Measurements from ENCODE around the gene CYB561A3. TPM values are rescaled to one million over a fixed set of nuclear protein-coding genes. Genes with fewer than 3 reads are reported as not detected.

The CYB561A3 gene
- total RNA-seq, 4 donors from 2014 or later: 68.1 to 157 (median 93.6) TPM

DNA sequence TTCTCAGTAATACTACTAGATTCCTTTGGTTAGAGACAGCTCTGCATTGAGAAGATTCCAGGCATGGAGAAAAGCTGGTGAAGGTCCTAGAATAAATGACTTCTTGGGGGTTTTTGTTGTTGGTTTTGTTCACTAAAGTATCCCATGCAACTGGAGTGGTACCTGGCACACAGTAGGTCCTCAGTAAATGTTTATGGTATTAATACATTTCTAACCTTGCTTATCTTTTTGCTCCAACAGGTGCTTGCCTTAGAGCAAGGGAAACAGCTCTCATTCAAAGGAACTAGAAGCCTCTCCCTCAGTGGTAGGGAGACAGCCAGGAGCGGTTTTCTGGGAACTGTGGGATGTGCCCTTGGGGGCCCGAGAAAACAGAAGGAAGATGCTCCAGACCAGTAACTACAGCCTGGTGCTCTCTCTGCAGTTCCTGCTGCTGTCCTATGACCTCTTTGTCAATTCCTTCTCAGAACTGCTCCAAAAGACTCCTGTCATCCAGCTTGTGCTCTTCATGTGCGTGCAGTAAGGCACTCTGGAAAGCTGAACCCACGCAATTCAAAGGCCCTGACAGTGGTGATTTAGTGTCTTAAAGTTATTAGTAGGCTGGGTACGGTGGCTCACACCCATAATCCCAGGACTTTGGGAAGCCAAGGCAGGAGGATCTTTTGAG is 2.5 kb upstream of the CYB561A3 start:
- intact Hi-C loops (cut with DNase I; ENCODE audit: low total_unique reads) (no loop called here), in situ Hi-C loops (cut with MboI; ENCODE audit: low pct_ligation_motif_present in 1 of 4, low pct_unique_long_range_greater_than_20kb in 1 of 4, low sequenced_read_pairs in 3 of 4) (no loop called here)
- 88 to 93% methylated on average over 2 to 5 of the region's 5 CpGs for WGBS, 2 donors (ENCODE audit: low coverage in 1 of 2)
- Histone ChIP-seq H3K4me1 (peaks cover 8 to 32% (median 28%) of the 10 kb centered on the region in 4 donors), H3K4me3 (no peak overlapping the region), H3K27ac (no peak overlapping the region), H3K27me3 (no peaks in the 10 kb centered on the region), H3K9me3 (no peaks in the 10 kb centered on the region), H3K36me3 (peaks cover 0 to 46% (median 21%) of the 10 kb centered on the region in 4 donors)
- TF ChIP-seq, protein P1, sequence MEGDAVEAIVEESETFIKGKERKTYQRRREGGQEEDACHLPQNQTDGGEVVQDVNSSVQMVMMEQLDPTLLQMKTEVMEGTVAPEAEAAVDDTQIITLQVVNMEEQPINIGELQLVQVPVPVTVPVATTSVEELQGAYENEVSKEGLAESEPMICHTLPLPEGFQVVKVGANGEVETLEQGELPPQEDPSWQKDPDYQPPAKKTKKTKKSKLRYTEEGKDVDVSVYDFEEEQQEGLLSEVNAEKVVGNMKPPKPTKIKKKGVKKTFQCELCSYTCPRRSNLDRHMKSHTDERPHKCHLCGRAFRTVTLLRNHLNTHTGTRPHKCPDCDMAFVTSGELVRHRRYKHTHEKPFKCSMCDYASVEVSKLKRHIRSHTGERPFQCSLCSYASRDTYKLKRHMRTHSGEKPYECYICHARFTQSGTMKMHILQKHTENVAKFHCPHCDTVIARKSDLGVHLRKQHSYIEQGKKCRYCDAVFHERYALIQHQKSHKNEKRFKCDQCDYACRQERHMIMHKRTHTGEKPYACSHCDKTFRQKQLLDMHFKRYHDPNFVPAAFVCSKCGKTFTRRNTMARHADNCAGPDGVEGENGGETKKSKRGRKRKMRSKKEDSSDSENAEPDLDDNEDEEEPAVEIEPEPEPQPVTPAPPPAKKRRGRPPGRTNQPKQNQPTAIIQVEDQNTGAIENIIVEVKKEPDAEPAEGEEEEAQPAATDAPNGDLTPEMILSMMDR (IDR thresholded peaks at IDR 0.05): no peak
- TF ChIP-seq POLR2A (IDR thresholded peaks at IDR 0.05) (no peak), POLR2AphosphoS5 (IDR thresholded peaks at IDR 0.05) (no peak), EP300 (IDR thresholded peaks at IDR 0.05; ENCODE audit: low read depth) (no peak)
- no peak for DNase-seq

DNA sequence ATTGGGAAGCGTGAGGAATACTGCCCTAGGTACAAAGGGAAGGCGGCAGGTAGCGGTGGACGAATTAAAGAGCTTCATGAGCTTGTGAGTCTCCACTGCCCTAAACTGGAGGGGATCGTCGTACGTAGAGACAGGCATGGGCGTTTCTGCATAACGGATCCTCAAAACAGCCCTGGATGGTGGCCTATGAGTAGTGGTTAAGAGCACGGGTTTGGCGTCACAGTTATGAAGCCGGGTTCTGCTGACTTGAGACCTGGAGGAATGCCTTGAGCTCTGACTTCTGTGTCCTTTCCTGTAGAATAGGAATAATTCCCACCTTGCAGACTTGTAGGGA is 827 bp upstream of the CYB561A3 start:
- H3K27ac ChIP-seq: peak overlapping the region; percentile 95 to 98 (median 97)
- intact Hi-C loops (cut with DNase I; ENCODE audit: low total_unique reads) (no loop called here), in situ Hi-C loops (cut with MboI; ENCODE audit: low pct_ligation_motif_present in 1 of 4, low pct_unique_long_range_greater_than_20kb in 1 of 4, low sequenced_read_pairs in 3 of 4) (no loop called here)
- TF ChIP-seq EP300 (IDR thresholded peaks at IDR 0.05; ENCODE audit: low read depth) (no peak), POLR2AphosphoS5 (IDR thresholded peaks at IDR 0.05) (no peak), POLR2A (IDR thresholded peaks at IDR 0.05) (no peak)
- TF ChIP-seq, protein P1 (IDR thresholded peaks at IDR 0.05): no peak
- 0 to 1% methylated on average over 8 to 12 of the region's 12 CpGs for WGBS, 2 donors (ENCODE audit: low coverage in 1 of 2)
- no peaks in the 10 kb centered on the region for H3K9me3 ChIP-seq
- H3K4me1 ChIP-seq: peaks cover 8 to 48% (median 39%) of the 10 kb centered on the region in 4 donors
- peak overlapping the region; percentile 63 to 90 (median 68) for H3K4me3 ChIP-seq
- no peak for DNase-seq
- no peaks in the 10 kb centered on the region for H3K27me3 ChIP-seq
- H3K36me3 ChIP-seq: peaks cover 0 to 31% (median 13%) of the 10 kb centered on the region in 4 donors

DNA sequence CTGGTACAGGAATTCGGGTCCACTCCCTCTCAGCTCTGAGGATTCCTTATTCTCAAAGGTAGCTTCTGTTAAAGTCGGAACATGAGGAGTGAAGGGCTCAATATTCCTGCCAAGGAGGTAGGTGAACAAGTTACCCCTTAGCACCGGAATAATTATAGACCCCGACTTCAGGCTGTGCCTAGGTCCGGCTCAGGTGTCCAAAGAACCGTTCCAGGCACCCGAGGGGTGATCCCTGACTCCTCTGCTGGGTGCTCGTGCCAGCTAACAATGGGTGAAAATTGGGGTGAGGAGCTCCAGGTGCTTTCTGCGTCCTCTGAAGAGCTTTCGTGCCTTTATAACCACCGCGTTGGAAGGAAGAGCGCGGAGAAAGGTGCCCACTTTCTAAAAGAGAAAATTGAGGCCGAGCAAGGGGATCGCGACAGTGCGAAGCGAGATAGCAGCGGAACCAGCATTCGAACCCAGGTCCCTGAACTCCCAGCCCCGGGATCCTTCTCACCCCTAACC is 393 bp downstream of the CYB561A3 start:
- intact Hi-C loops (cut with DNase I; ENCODE audit: low total_unique reads): no loop called here
- Histone ChIP-seq H3K4me1 (peaks cover 8 to 59% (median 40%) of the 10 kb centered on the region in 4 donors), H3K27me3 (no peaks in the 10 kb centered on the region), H3K4me3 (peak overlapping the region; percentile 63 to 90 (median 69)), H3K36me3 (peaks cover 0 to 20% (median 7%) of the 10 kb centered on the region in 4 donors), H3K9me3 (no peaks in the 10 kb centered on the region), H3K27ac (peak overlapping the region; percentile 95 to 98 (median 97))
- no peak for TF ChIP-seq POLR2A (IDR thresholded peaks at IDR 0.05)
- TF ChIP-seq, protein P1 (IDR thresholded peaks at IDR 0.05): no peak
- WGBS, 2 donors (ENCODE audit: low coverage in 1 of 2): 1 to 3% methylated on average over 8 to 22 of the region's 22 CpGs
- DNase-seq: no peak
- in situ Hi-C loops (cut with MboI; ENCODE audit: low pct_ligation_motif_present in 1 of 4, low pct_unique_long_range_greater_than_20kb in 1 of 4, low sequenced_read_pairs in 3 of 4): no loop called here

DNA sequence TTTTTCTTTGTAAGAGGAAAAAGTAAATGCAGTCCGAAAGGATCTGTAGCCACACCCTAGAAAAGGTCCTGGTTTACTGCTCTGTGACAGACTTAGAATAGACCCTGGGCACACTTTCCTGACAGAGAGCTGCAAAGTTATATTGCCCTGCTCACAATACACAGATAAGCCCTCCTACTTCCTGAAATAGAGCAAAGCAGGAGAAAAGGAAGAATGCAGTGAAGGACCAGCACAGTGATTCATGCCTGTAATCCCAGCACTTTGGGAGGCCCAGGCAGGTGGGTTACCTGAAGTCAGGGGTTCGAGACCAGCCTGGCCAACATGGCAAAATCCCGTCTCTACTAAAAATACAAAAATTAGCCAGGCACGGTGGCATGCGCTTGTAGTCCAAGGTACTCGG is 2.2 kb downstream of the CYB561A3 start:
- no peaks in the 10 kb centered on the region for H3K9me3 ChIP-seq
- peak overlapping the region in 1 of 4 donors; percentile 9 for H3K4me3 ChIP-seq
- peak; percentile 24 for TF ChIP-seq POLR2A (IDR thresholded peaks at IDR 0.05)
- TF ChIP-seq EP300 (IDR thresholded peaks at IDR 0.05; ENCODE audit: low read depth): no peak
- TF ChIP-seq POLR2AphosphoS5 (IDR thresholded peaks at IDR 0.05): peak in 2 of 3 donors; percentile 36 to 57
- TF ChIP-seq, protein P1 (IDR thresholded peaks at IDR 0.05): no peak
- intact Hi-C loops (cut with DNase I; ENCODE audit: low total_unique reads) (no loop called here), in situ Hi-C loops (cut with MboI; ENCODE audit: low pct_ligation_motif_present in 1 of 4, low pct_unique_long_range_greater_than_20kb in 1 of 4, low sequenced_read_pairs in 3 of 4) (no loop called here)
- 29 to 41% methylated on average over 1 to 6 of the region's 6 CpGs for WGBS, 2 donors (ENCODE audit: low coverage in 1 of 2)
- peak overlapping the region; percentile 95 to 98 (median 97) for H3K27ac ChIP-seq
- peaks cover 0 to 5% (median 0%) of the 10 kb centered on the region in 4 donors for H3K36me3 ChIP-seq
- peak; percentile 49 for DNase-seq
- no peaks in the 10 kb centered on the region for H3K27me3 ChIP-seq
- peaks cover 8 to 61% (median 40%) of the 10 kb centered on the region in 4 donors for H3K4me1 ChIP-seq
